BE2C (cell line): ENCODE data around the gene NT5M.
A peak's percentile ranks its signal among the peaks of the same experiment; 100 is the strongest.

Source experiments
- DNase-seq: peaks from one replicate; pipeline ENCODE4 v3.0.0-alpha.2; 2020
- H3K27me3 ChIP-seq: fragments of 250-450 bp; sonication (Bioruptor Pico); 2 replicates; pipeline ENCODE4 v1.5.1; 2020; ENCODE audit warnings: mild to moderate bottlenecking
- H3K36me3 ChIP-seq: fragments of 250-450 bp; sonication (Bioruptor Pico); 2 replicates; pipeline ENCODE4 v1.5.1; 2020; ENCODE audit warnings: mild to moderate bottlenecking
- H3K4me1 ChIP-seq: fragments of 250-450 bp; sonication (Bioruptor Pico); 2 replicates; pipeline ENCODE4 v1.5.1; 2020
- H3K4me3 ChIP-seq: 2 replicates; pipeline ENCODE4 v1.5.1; 2011; ENCODE audit warnings: low read depth, low read length
- H3K9me3 ChIP-seq: fragments of 250-450 bp; sonication (Bioruptor Pico); 2 replicates; pipeline ENCODE4 v1.5.1; 2020
- TF ChIP-seq, protein P1 (sequence below): IDR thresholded peaks from 2 replicates; pipeline ENCODE4 v1.5.1; 2012; ENCODE audit warnings: mild to moderate bottlenecking, low read depth, low read length

Gene NT5M

GRCh38 chr17:17320911-17321220 lies 17.7 kb downstream of the NT5M start:
- TF ChIP-seq, protein P1, sequence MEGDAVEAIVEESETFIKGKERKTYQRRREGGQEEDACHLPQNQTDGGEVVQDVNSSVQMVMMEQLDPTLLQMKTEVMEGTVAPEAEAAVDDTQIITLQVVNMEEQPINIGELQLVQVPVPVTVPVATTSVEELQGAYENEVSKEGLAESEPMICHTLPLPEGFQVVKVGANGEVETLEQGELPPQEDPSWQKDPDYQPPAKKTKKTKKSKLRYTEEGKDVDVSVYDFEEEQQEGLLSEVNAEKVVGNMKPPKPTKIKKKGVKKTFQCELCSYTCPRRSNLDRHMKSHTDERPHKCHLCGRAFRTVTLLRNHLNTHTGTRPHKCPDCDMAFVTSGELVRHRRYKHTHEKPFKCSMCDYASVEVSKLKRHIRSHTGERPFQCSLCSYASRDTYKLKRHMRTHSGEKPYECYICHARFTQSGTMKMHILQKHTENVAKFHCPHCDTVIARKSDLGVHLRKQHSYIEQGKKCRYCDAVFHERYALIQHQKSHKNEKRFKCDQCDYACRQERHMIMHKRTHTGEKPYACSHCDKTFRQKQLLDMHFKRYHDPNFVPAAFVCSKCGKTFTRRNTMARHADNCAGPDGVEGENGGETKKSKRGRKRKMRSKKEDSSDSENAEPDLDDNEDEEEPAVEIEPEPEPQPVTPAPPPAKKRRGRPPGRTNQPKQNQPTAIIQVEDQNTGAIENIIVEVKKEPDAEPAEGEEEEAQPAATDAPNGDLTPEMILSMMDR = no peak
- DNase-seq = no peak
- Histone ChIP-seq H3K4me3 (no peak overlapping the region), H3K36me3 (no peaks in the 10 kb centered on the region), H3K27me3 (no peaks in the 10 kb centered on the region), H3K4me1 (no peaks in the 10 kb centered on the region), H3K9me3 (no peaks in the 10 kb centered on the region)

GRCh38 chr17:17321356-17322025 lies 18.3 kb downstream of the NT5M start:
- no peak for DNase-seq
- TF ChIP-seq, protein P1 = no peak
- Histone ChIP-seq H3K36me3 (no peaks in the 10 kb centered on the region), H3K4me1 (no peaks in the 10 kb centered on the region), H3K27me3 (no peaks in the 10 kb centered on the region), H3K9me3 (no peaks in the 10 kb centered on the region), H3K4me3 (no peak overlapping the region)

- Histone ChIP-seq H3K36me3 (no peaks in the 10 kb centered on the region), H3K4me3 (no peak overlapping the region), H3K27me3 (no peaks in the 10 kb centered on the region), H3K4me1 (no peaks in the 10 kb centered on the region), H3K9me3 (no peaks in the 10 kb centered on the region)
- TF ChIP-seq, protein P1 = no peak
- DNase-seq = no peak
Measured at GRCh38 chr17:17322516-17323510, 19.6 kb downstream of the NT5M start.

- Histone ChIP-seq H3K9me3 (no peaks in the 10 kb centered on the region), H3K4me1 (no peaks in the 10 kb centered on the region), H3K36me3 (no peaks in the 10 kb centered on the region), H3K27me3 (no peaks in the 10 kb centered on the region), H3K4me3 (no peak overlapping the region)
- DNase-seq = no peak
- TF ChIP-seq, protein P1 = no peak
Measured at GRCh38 chr17:17324616-17325015, 21.4 kb downstream of the NT5M start.

DNA sequence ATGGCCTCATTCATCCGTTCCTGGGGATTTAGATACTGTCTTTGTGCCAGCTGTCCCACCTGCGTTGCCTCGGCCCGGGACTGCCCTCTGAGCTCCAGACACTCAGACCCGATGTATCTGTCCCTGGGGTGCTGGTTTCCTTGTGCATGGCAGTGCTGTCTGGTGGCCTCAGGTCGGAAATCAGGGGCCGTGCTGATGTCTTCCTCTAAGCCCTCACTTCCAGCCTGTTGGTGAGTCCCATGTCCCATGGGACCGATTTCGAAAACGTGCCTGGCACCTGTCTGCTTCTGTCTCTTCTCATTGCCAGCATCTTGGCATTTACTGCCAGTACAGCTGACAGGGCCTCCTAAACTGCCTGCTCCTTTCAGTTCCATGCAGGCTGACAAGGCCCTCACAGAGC lies 22.1 kb downstream of the NT5M start:
- peak; percentile 34 for DNase-seq
- Histone ChIP-seq H3K9me3 (no peaks in the 10 kb centered on the region), H3K4me3 (no peak overlapping the region), H3K36me3 (no peaks in the 10 kb centered on the region), H3K27me3 (no peaks in the 10 kb centered on the region), H3K4me1 (no peaks in the 10 kb centered on the region)
- TF ChIP-seq, protein P1 = no peak

DNA sequence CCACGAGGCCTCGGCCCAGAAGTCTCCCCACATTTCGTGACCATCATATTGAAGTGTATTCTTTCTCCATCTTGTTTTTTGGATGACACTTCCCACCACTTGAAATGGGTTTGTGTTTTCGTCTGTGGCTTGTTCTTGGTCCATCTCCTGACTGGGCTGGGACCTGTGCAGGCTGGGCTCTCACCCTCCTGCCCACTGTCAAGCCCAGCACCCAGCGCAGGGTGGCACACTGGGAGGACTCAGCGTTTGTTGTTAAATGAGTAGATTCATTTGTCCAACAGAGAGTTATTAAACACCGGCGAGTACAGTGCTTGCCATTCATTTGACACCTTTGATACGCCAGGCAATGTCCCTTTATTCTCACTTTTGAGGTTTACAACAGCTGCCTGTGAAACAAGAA lies 22.6 kb downstream of the NT5M start:
- TF ChIP-seq, protein P1 = no peak
- no peak for DNase-seq
- H3K9me3 ChIP-seq = no peaks in the 10 kb centered on the region

More for the DNA sequence above, 22.6 kb downstream of the NT5M start:
- no peaks in the 10 kb centered on the region for H3K4me1 ChIP-seq
- H3K36me3 ChIP-seq = no peaks in the 10 kb centered on the region
- H3K4me3 ChIP-seq = no peak overlapping the region
- H3K27me3 ChIP-seq = no peaks in the 10 kb centered on the region
